Tibial artery (tissue), 4 donors: Measurements from ENCODE around the gene LBHD2.

ENCODE experiments used
- DNase-seq, 2 donors: peaks; one replicate each; pipeline ENCODE4 v3.0.0-alpha.2; 2019
- H3K27ac ChIP-seq, 2 donors: fragments of 200-600 bp; sonication (generic) in 1 of 2; 1 replicate in 1 of 2; 2 replicates in 1 of 2; pipeline ENCODE4 v1.5.1; 2018 to 2019; ENCODE audit warnings: mild to moderate bottlenecking in 1 of 2
- H3K27me3 ChIP-seq, 2 donors: fragments of 200-600 bp; sonication (generic) in 1 of 2; one replicate each; pipeline versions ENCODE4 v1.5.1 to v1.6.0; 2016 to 2019
- H3K36me3 ChIP-seq, 3 donors: fragments of 200-600 bp; sonication (generic) in 2 of 3; one replicate each; pipeline ENCODE4 v1.5.1; 2016 to 2019; ENCODE audit warnings: mild to moderate bottlenecking in 2 of 3
- H3K4me1 ChIP-seq, 4 donors: fragments of 200-600 bp; sonication (generic) in 2 of 4; 1 replicate in 3 of 4; 2 replicates in 1 of 4; pipeline ENCODE4 v1.5.1; 2016 to 2019
- H3K4me3 ChIP-seq, 2 donors: fragments of 200-600 bp; sonication (generic) in 1 of 2; 1 replicate in 1 of 2; 2 replicates in 1 of 2; pipeline ENCODE4 v1.5.1; 2018 to 2019; ENCODE audit warnings: mild to moderate bottlenecking in 2 of 2
- H3K9me3 ChIP-seq, 3 donors: fragments of 200-600 bp; sonication (generic) in 1 of 3; one replicate each; pipeline ENCODE4 v1.5.1; 2016 to 2019
- intact Hi-C: fragments of 100-400 bp; cut with DNase I; formaldehyde crosslinking; loops from one replicate; pipeline ENCODE4 v1.15.0; 2023; ENCODE audit warnings: low total_unique reads
- TF ChIP-seq, protein P1 (sequence below), 2 experiments: fragments of 200-600 bp in 1 of 2; fragments of 450-650 bp in 1 of 2; IDR thresholded peaks; one replicate each; pipeline ENCODE4 v1.5.1; 2017 to 2019; ENCODE audit warnings: antibody characterized with exemption in 2 of 2, mild to moderate bottlenecking in 1 of 2, moderate library complexity in 1 of 2

Gene LBHD2

DNA sequence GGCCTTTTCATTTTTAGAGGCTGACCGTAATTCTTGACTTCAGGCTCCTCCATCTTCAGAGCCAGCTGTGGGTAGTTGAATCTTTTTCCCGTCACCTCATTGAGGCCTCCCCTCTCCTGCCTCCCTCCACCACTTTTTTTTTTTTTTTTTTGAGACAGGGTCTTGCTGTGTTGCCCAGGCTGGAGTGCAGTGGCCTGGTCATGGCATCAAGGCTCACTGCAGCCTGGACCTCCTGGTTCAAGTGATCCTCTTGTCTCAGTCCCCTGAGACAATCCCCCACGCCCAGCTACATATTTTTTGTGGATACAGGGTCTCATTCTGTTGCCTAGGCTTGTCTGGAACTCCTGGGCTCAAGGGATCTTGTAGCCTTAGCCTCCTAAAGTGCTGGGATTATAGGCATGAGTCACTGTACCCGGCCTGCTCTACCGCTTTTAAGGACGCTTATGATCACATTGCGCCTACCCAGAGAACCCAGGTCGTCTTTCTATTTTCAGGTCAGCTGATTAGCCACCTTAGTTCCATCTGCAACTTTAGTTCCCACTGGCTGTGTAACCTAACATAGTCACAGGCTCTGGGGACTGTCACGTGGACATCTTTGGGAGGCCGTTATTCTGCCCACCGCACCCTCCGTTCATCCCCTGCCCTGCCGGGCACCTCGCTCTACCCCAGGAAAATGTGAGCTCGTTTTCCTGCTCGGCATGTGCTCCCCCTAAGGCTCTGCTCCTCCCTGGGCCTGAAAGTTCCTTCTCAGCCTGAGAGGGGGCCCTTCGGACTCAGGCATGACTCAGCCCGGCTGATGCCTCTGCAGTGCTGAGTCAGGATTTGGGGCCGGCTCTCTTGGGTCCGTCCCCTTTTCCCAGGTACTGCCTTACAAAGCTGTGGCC, 52.6 kb downstream of the LBHD2 start:
- Histone ChIP-seq H3K36me3 (peaks cover 0 to 38% (median 12%) of the 10 kb centered on the region in 3 donors), H3K9me3 (no peaks in the 10 kb centered on the region), H3K27me3 (peaks cover 0 to 36% of the 10 kb centered on the region in 2 donors), H3K4me3 (no peak overlapping the region), H3K4me1 (peaks cover 0 to 21% (median 0%) of the 10 kb centered on the region in 4 donors), H3K27ac (no peak overlapping the region)
- intact Hi-C loops, result no loop called here
- DNase-seq, result peak in 1 of 2 donors; percentile 56
- TF ChIP-seq, protein P1, sequence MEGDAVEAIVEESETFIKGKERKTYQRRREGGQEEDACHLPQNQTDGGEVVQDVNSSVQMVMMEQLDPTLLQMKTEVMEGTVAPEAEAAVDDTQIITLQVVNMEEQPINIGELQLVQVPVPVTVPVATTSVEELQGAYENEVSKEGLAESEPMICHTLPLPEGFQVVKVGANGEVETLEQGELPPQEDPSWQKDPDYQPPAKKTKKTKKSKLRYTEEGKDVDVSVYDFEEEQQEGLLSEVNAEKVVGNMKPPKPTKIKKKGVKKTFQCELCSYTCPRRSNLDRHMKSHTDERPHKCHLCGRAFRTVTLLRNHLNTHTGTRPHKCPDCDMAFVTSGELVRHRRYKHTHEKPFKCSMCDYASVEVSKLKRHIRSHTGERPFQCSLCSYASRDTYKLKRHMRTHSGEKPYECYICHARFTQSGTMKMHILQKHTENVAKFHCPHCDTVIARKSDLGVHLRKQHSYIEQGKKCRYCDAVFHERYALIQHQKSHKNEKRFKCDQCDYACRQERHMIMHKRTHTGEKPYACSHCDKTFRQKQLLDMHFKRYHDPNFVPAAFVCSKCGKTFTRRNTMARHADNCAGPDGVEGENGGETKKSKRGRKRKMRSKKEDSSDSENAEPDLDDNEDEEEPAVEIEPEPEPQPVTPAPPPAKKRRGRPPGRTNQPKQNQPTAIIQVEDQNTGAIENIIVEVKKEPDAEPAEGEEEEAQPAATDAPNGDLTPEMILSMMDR (IDR thresholded peaks at IDR 0.05), result no peak

DNA sequence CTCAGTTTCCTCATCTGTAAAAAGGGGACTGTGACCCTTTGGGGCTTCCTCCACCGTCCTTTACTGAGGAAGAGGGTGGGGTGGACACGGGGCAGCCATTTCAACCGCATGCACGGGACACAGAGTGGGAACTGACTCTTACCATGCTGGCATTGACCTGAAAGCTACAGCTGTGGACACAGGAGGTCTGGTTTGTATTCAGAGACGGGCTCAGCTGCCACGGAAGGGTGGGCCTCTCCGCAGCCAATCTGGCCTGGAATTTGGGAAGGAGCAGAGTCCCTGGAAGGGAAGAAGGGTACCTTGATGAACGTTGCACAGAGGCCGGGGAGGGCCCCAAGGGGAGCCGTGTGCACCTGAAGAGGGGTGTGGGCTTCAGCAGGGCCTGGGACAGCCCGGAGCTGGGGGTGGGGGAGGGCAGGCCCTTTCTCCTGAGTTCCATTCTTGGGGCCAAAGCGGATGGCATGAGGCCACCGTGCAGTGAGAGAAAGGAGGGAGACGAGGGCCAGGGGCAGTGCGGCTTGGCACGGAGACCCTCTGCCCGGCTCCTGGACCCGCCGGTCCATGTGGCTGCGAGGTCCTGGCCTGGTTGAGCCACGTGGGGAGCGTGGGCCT, 53.8 kb downstream of the LBHD2 start:
- H3K9me3 ChIP-seq, result no peaks in the 10 kb centered on the region
- H3K27me3 ChIP-seq, result peaks cover 0 to 48% of the 10 kb centered on the region in 2 donors
- peak in 1 of 2 donors; percentile 57 for DNase-seq
- intact Hi-C loops, result no loop called here
- no peak overlapping the region for H3K4me3 ChIP-seq
- H3K27ac ChIP-seq, result no peak overlapping the region
- peaks cover 0 to 16% (median 0%) of the 10 kb centered on the region in 4 donors for H3K4me1 ChIP-seq
- H3K36me3 ChIP-seq, result peaks cover 0 to 33% (median 6%) of the 10 kb centered on the region in 3 donors
- TF ChIP-seq, protein P1 (IDR thresholded peaks at IDR 0.05), result no peak

DNA sequence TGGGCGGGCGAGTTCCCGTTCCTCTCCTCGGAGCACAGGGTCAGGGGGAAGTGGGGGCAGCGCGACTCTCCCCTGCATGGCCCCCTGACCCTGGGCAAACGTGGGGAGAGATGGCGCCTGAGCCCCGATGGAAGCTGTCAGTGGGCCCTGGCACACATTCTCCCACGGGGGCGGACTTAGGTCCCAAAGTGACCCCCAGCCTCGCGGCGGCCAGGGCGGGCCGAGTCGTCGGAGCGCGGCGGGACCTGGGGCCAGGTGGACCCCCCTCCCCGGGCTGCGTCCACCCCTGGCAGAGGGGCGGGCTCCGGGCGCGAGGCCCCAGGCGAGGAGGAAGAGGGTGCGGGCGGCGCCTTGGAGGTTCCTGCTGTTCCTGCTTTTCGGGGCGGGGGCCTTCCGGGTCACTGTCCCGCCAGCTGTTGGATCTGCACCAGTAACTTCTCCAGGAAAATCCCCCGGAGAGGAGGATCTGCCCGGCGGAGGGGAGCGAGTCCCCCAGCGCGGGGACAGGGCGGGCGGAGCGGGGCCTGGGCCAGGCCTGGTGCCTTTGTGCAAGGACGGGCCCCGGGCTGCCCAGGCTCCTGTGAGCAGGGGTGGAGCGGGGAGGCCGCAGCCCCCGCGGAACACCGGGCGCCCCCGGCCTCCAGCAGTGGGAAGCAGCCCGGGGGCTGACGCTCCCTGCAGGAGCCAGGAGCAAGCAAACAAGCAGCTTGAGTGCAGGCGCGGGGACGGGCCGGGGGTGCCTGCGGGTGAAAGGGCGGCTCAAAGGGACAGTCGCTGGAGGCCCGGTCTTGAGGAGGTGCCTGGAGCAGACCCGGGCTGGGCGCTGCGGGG, 54.5 kb downstream of the LBHD2 start:
- H3K27me3 ChIP-seq, result peaks cover 0 to 55% of the 10 kb centered on the region in 2 donors
- H3K4me3 ChIP-seq, result peak overlapping the region in 1 of 2 donors; percentile 20

DNA sequence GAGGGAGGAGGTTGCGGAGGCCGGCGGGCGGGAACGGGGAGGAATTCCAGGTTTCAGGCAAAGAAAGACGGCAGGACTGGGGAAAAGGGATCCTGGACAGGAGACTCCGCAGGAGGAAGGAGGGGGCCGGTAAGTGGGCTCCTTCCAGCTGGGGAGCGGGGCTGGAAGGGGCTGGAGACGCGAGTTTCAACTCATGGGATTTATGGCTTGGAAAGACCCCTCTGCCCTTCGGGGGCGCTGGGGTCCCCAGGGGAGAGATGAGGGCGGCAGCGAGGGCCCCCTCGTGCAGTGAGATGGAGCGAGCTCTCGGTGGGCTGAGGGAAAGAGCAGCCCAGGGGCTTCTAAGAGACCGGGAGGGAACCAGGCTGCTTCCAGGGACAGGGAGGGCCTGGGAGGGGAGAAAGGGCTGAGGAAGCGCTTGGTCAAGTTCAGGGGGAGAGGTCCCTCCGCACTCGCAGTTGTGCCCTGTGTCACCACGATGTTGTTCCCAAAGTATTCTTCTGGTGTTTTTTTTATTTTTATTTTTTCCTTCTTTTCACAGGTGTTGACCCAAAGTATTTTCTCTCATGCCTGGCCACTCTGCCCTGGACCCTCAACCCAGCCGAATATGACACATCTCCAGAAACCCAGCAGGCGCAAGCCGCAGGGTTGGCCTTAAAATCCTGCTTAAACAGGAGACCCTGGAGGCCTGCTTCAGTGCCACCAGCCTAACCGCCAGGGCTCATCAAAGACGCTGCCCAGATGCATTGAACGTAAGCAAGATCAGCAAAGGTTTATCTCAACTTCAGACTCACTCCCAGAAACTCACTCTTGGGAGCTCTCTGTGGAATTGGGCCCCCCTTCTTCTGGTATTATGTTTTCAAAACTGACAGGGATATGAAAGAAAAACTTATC, 55.4 kb downstream of the LBHD2 start:
- no peak for DNase-seq
- H3K27me3 ChIP-seq, result peaks cover 0 to 57% of the 10 kb centered on the region in 2 donors
- H3K9me3 ChIP-seq, result no peaks in the 10 kb centered on the region
- intact Hi-C loops, result no loop called here
- peaks cover 0 to 17% (median 0%) of the 10 kb centered on the region in 3 donors for H3K36me3 ChIP-seq
- no peak overlapping the region for H3K27ac ChIP-seq
- H3K4me1 ChIP-seq, result peaks cover 0 to 16% (median 0%) of the 10 kb centered on the region in 4 donors
- TF ChIP-seq, protein P1 (IDR thresholded peaks at IDR 0.05), result no peak
- peak overlapping the region in 1 of 2 donors; percentile 20 for H3K4me3 ChIP-seq

More for the DNA sequence above, 54.5 kb downstream of the LBHD2 start:
- intact Hi-C loops, result no loop called here
- H3K27ac ChIP-seq, result no peak overlapping the region
- peak in 1 of 2 donors; percentile 69 for DNase-seq
- H3K4me1 ChIP-seq, result peaks cover 0 to 16% (median 0%) of the 10 kb centered on the region in 4 donors
- peaks cover 0 to 26% (median 6%) of the 10 kb centered on the region in 3 donors for H3K36me3 ChIP-seq
- TF ChIP-seq, protein P1 (IDR thresholded peaks at IDR 0.05), result no peak
- H3K9me3 ChIP-seq, result no peaks in the 10 kb centered on the region
